SJSA1 (cell line): ENCODE results near the gene GNA15. TPM values are rescaled to one million over a fixed set of nuclear protein-coding genes. Genes with fewer than 3 reads are reported as not detected.
A peak's percentile ranks its signal among the peaks of the same experiment; 100 is the strongest.

Experiments
- DNase-seq, 2 experiments: peaks; one replicate each; pipeline ENCODE4 v3.0.0-alpha.2; 2015 to 2020; ENCODE audit warnings: low spot score in 2 of 2, low read depth in 1 of 2
- H3K27ac ChIP-seq: fragments of 250-450 bp; sonication (Bioruptor Pico); 2 replicates; pipeline ENCODE4 v1.5.1; 2020; ENCODE audit warnings: mild to moderate bottlenecking, moderate library complexity
- H3K27me3 ChIP-seq: fragments of 250-450 bp; sonication (Bioruptor Pico); replicated peaks from 2 replicates; pipeline ENCODE4 v1.5.1; 2020; ENCODE audit warnings: mild to moderate bottlenecking, moderate library complexity
- H3K36me3 ChIP-seq: fragments of 250-450 bp; sonication (Bioruptor Pico); 2 replicates; pipeline ENCODE4 v1.5.1; 2020; ENCODE audit warnings: mild to moderate bottlenecking
- H3K4me1 ChIP-seq: fragments of 250-450 bp; sonication (Bioruptor Pico); replicated peaks from 2 replicates; pipeline ENCODE4 v1.6.1; 2021; ENCODE audit warnings: mild to moderate bottlenecking
- H3K4me3 ChIP-seq: fragments of 250-450 bp; sonication (Bioruptor Pico); 2 replicates; pipeline ENCODE4 v1.5.1; 2020; ENCODE audit warnings: mild to moderate bottlenecking
- H3K9me3 ChIP-seq: fragments of 250-450 bp; sonication (Bioruptor Pico); replicated peaks from 2 replicates; pipeline ENCODE4 v1.5.1; 2020; ENCODE audit warnings: mild to moderate bottlenecking
- total RNA-seq: library from RNA; depleted of rRNA; stranded (reverse); fragments of >200 nt; shearing (Covaris generic); gene quantifications from 2 replicates; pipeline ENCODE4 v1.2.3, GENCODE V29; 2014; rRNA removed

Gene GNA15
- total RNA-seq, 1 experiment from 2014 or later, result 0.05 TPM

DNA sequence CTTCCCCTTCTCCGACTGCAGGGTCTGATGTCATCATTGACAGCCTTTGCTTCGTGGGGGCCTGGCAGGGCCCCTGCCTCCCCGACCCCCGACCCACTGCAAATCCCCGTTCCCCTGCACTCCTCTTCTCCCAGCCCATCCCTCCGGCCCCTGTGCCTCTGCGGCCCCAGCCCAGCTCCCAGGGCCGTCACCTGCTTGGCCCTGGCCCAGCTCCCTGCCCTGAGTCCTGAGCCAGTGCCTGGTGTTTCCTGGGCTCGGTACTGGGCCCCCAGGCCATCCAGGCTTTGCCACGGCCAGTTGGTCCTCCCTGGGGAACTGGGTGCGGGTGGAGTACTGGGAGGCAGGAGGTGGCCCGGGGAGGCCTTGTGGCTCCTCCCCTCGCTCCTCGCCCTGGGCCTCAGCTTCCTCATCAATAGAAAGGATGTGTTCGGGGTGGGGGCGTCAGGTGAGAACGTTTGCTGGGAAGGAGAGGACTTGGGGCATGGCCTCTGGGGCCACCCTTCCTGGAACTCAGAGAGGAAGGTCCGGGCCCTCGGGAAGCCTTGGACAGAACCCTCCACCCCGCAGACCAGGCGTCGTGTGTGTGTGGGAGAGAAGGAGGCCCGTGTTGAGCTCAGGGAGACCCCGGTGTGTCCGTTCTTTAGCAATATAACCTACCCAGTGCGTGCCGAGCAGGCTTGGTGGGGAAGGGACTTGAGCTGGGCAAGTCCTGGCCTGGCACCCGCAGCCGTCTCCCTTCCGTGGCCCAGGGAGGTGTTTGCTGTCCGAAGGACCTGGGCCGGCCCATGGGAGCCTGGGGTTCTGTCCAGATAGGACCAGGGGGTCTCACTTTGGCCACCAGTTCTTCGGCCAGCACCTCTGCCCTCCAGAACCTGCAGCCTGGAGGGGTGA is 72.7 kb downstream of the GNA15 start:
- Histone ChIP-seq H3K27ac (no peak overlapping the region), H3K9me3 (no peaks in the 10 kb centered on the region), H3K4me3 (no peak overlapping the region), H3K36me3 (peaks cover 59% of the 10 kb centered on the region), H3K27me3 (no peaks in the 10 kb centered on the region), H3K4me1 (no peaks in the 10 kb centered on the region)
- DNase-seq, result no peak

DNA sequence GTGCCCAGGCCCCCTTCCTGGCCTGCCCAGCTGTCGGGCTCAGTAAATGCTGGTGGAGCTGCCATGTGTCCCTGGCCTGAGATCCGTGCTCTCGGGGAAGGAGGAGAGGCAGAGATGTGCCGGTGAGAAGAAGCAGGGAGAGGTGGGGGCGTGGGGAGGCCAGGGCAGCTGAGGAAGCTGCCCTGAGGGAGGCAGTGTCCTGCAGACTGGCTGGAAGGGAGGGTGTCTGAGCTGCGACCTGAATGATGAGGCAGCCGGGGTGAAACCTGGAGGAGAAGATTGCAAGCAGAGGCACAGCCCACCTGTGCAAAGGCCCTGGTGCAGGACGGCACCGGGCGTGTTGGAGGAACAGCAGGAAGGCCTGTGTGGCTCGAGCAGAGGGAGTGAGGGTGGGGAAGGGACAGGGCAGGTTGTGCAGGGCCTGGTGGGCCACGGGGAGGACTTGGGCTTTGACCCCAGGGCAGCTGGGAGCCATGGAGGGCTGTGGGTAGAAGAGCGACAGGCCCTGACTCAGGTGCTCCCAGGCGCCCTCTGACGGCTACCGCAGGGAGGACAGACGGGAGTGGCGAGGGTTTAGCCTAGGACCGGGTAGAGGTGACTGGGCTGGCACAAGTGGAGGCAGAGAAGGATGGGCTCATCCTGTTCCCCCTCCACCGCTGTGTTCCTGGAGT is 74.6 kb downstream of the GNA15 start:
- Histone ChIP-seq H3K9me3 (peaks cover 3% of the 10 kb centered on the region; the same call in 1 of the 2 replicates), H3K27ac (no peak overlapping the region), H3K36me3 (peaks cover 51% of the 10 kb centered on the region), H3K4me1 (peaks cover 10% of the 10 kb centered on the region), H3K4me3 (no peak overlapping the region), H3K27me3 (no peaks in the 10 kb centered on the region)
- DNase-seq, result peak; percentile 46 to 72

DNA sequence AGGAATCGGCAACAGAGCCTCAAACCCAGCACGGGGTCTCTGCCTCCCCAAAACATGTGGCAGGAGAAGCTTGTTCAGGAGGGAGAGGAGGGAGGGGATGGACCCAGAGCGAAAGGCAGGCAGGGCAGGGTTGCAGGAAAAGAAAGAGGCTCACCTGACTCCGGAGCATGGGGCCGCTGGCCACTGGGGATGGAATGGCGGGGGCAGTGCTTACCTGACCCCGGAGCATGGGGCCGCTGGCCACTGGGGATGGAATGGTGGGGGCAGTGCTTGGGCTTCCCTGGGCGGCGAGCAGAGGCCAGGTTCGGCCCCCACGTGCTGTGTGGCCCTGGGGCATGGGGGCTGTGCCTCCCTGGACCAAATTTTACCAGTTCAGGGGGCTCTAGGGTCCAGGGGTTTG is 75.4 kb downstream of the GNA15 start:
- peaks cover 3% of the 10 kb centered on the region; the same call in 1 of the 2 replicates for H3K9me3 ChIP-seq
- no peak overlapping the region for H3K4me3 ChIP-seq
- H3K4me1 ChIP-seq, result peaks cover 12% of the 10 kb centered on the region
- peaks cover 55% of the 10 kb centered on the region for H3K36me3 ChIP-seq
- DNase-seq, result no peak
- H3K27ac ChIP-seq, result no peak overlapping the region
- H3K27me3 ChIP-seq, result no peaks in the 10 kb centered on the region

DNA sequence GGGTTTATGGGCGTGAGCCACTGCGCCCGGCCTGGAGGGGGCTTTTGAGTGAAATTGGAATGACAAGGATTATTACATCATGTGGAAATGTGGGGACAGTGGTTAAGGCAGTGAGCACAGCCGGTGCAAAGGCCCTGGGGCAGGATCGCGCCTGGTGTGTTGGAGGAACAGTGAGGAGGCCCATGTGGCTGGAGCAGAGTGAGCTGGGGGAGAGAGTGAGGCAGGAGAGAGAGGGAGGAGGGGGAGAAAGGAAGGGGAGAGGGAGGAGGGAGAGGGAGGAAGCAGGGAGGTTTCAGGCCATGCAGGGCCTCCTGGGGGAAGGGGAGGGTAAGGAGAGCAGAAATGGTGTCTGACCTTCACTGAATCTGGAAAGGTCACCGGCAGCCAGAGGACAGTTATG is 77.3 kb downstream of the GNA15 start:
- Histone ChIP-seq H3K27me3 (no peaks in the 10 kb centered on the region), H3K4me3 (no peak overlapping the region), H3K27ac (no peak overlapping the region), H3K9me3 (peaks cover 3% of the 10 kb centered on the region; the same call in 1 of the 2 replicates), H3K36me3 (peaks cover 43% of the 10 kb centered on the region), H3K4me1 (peaks cover 12% of the 10 kb centered on the region)
- DNase-seq, result no peak

Other genes starting within 250 kb of the GNA15 start
- 3.3 and 4.3 TPM in 2 replicates for gene ZNF57, start 235.1 kb upstream of the GNA15 start, total RNA-seq
- 4.5 and 5.6 TPM in 2 replicates for gene ZNF77, start 191.1 kb upstream of the GNA15 start, total RNA-seq
- gene TLE6, start 158.5 kb upstream of the GNA15 start, total RNA-seq, result 2.0 and 7.2 TPM in 2 replicates
- gene TLE2, start 106.8 kb upstream of the GNA15 start, total RNA-seq, result 19.2 and 19.9 TPM in 2 replicates
- 530 and 694 TPM in 2 replicates for gene TLE5, start 73.5 kb upstream of the GNA15 start, total RNA-seq
- 100 and 135 TPM in 2 replicates for gene GNA11, start 41.7 kb upstream of the GNA15 start, total RNA-seq
- not detected in 2 replicates for gene S1PR4, start 42.7 kb downstream of the GNA15 start, total RNA-seq
- gene NCLN, start 49.9 kb downstream of the GNA15 start, total RNA-seq, result 143 and 148 TPM in 2 replicates
- 2.2 TPM in 1 of 2 replicates, not detected in the other for gene CELF5, start 88.6 kb downstream of the GNA15 start, total RNA-seq
- gene NFIC, start 230.6 kb downstream of the GNA15 start, total RNA-seq, result 19.9 and 27.6 TPM in 2 replicates